DOHH2 (cell line): ENCODE results near the gene OARD1.

Experiments
- H3F3A ChIP-seq: fragments of 200-600 bp; sonication (generic), shearing (Covaris generic); 2 replicates; pipeline ENCODE4 v1.6.0; 2016; ENCODE audit warnings: antibody characterized with exemption, mild to moderate bottlenecking; ENCODE audit not compliant: control insufficient read depth, insufficient read depth
- H3K27ac ChIP-seq: fragments of 200-600 bp; sonication (generic); 2 replicates; pipeline ENCODE4 v1.5.1; 2014; ENCODE audit warnings: low read depth, mild to moderate bottlenecking, low read length, moderate library complexity
- H3K27me3 ChIP-seq: fragments of 200-600 bp; sonication (generic); 2 replicates; pipeline ENCODE4 v1.6.1; 2014; ENCODE audit warnings: mild to moderate bottlenecking, low read length, mixed read lengths; ENCODE audit not compliant: control insufficient read depth
- H3K36me3 ChIP-seq: fragments of 200-600 bp; sonication (generic); 2 replicates; pipeline ENCODE4 v1.6.1; 2014; ENCODE audit warnings: mild to moderate bottlenecking, low read length, moderate library complexity, mixed read lengths; ENCODE audit not compliant: control insufficient read depth
- H3K4me1 ChIP-seq: fragments of 200-600 bp; sonication (generic); 2 replicates; pipeline ENCODE4 v1.6.1; 2014; ENCODE audit warnings: mild to moderate bottlenecking, low read length, mixed read lengths; ENCODE audit not compliant: control insufficient read depth
- H3K4me2 ChIP-seq: fragments of 200-600 bp; sonication (generic); 2 replicates; pipeline ENCODE4 v1.6.0; 2014; ENCODE audit warnings: mild to moderate bottlenecking, low read length, moderate library complexity
- H3K4me3 ChIP-seq: fragments of 200-600 bp; sonication (generic); 2 replicates; pipeline ENCODE4 v1.5.1; 2014; ENCODE audit warnings: mild to moderate bottlenecking, low read length, mixed read lengths
- H3K79me2 ChIP-seq: fragments of 200-600 bp; sonication (generic); 2 replicates; pipeline ENCODE4 v1.6.1; 2014; ENCODE audit warnings: mild to moderate bottlenecking, low read length, mixed read lengths; ENCODE audit not compliant: control insufficient read depth
- H3K9me2 ChIP-seq: fragments of 200-600 bp; sonication (generic); replicated peaks from 2 replicates; pipeline ENCODE4 v1.6.1; 2014; ENCODE audit warnings: mild to moderate bottlenecking, low read length, mixed read lengths; ENCODE audit not compliant: control insufficient read depth
- H3K9me3 ChIP-seq: fragments of 200-600 bp; sonication (generic); 2 replicates; pipeline ENCODE4 v1.6.1; 2014; ENCODE audit warnings: antibody characterized with exemption, low read length, mixed read lengths; ENCODE audit not compliant: control insufficient read depth, insufficient read depth
- H4K20me1 ChIP-seq: fragments of 200-600 bp; sonication (generic); 2 replicates; pipeline ENCODE4 v1.6.0; 2014; ENCODE audit warnings: low read depth, mild to moderate bottlenecking, antibody characterized with exemption, low read length, moderate library complexity; ENCODE audit not compliant: control insufficient read depth, insufficient read depth
- CTCF ChIP-seq: fragments of 200-600 bp; sonication (generic); IDR thresholded peaks from one replicate; pipeline ENCODE4 v1.5.1; 2014; ENCODE audit warnings: antibody characterized with exemption, mild to moderate bottlenecking, low read depth, low read length; ENCODE audit not compliant: poor library complexity, severe bottlenecking
- EZH2phosphoT487 ChIP-seq: fragments of 200-600 bp; sonication (generic); IDR thresholded peaks from 2 replicates; pipeline ENCODE4 v1.6.1; 2017; ENCODE audit warnings: borderline replicate concordance, mild to moderate bottlenecking, antibody characterized with exemption, low read length, moderate library complexity, mixed read lengths

Gene OARD1

GRCh38 chr6:41111017-41111416, 38.9 kb upstream of the OARD1 start:
- Histone ChIP-seq H3K9me2 (no peaks in the 10 kb centered on the region), H4K20me1 (no peaks in the 10 kb centered on the region), H3K79me2 (no peaks in the 10 kb centered on the region), H3K4me3 (no peak overlapping the region), H3K9me3 (no peaks in the 10 kb centered on the region), H3K27me3 (no peaks in the 10 kb centered on the region), H3K4me2 (no peak overlapping the region), H3K36me3 (no peaks in the 10 kb centered on the region), H3K27ac (no peak overlapping the region), H3F3A (no peaks in the 10 kb centered on the region), H3K4me1 (no peaks in the 10 kb centered on the region)
- no peak for TF ChIP-seq CTCF
- no peak for TF ChIP-seq EZH2phosphoT487

GRCh38 chr6:41103847-41104246, 31.7 kb upstream of the OARD1 start:
- Histone ChIP-seq H3K36me3 (peaks cover 19% of the 10 kb centered on the region), H3K4me3 (no peak overlapping the region), H4K20me1 (no peaks in the 10 kb centered on the region), H3K79me2 (no peaks in the 10 kb centered on the region), H3K4me2 (no peak overlapping the region), H3K27me3 (no peaks in the 10 kb centered on the region), H3K9me3 (no peaks in the 10 kb centered on the region), H3K4me1 (no peaks in the 10 kb centered on the region), H3K9me2 (no peaks in the 10 kb centered on the region), H3F3A (peaks cover 2% of the 10 kb centered on the region; the same call in 1 of the 2 replicates), H3K27ac (no peak overlapping the region)
- no peak for TF ChIP-seq EZH2phosphoT487
- TF ChIP-seq CTCF: no peak

DNA sequence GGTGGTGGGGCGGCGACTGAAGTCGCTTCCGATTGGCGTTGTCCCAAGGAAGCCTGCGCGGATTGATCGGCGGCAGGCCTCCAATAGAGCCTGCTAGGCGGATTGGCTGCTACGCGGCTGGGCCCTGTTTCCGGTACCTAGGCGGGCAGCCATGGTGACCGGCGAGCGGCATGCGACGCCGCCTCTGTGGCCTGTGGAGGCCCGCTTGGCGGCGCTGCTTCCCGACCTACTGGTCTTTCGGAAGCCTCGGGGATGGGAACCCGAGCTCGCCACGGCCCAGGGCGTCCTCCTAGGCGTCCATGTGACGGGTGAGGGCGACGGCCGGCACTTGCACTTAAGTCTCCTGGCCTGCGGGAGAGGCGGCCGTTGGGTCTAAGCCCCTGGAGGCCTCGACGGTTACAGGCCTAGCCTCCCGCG, 28.7 kb upstream of the OARD1 start:
- Histone ChIP-seq H3K27me3 (no peaks in the 10 kb centered on the region), H3K9me3 (no peaks in the 10 kb centered on the region), H3K4me3 (no peak overlapping the region), H3K9me2 (no peaks in the 10 kb centered on the region), H3K4me1 (no peaks in the 10 kb centered on the region), H3K4me2 (no peak overlapping the region), H3K27ac (no peak overlapping the region), H3F3A (peaks cover 2% of the 10 kb centered on the region; the same call in 1 of the 2 replicates), H4K20me1 (no peaks in the 10 kb centered on the region), H3K79me2 (0 out of 2 replicates have a peak, but pooled peaks cover 2% of the 10 kb centered on the region), H3K36me3 (peaks cover 49% of the 10 kb centered on the region)
- no peak for TF ChIP-seq CTCF
- TF ChIP-seq EZH2phosphoT487: no peak

DNA sequence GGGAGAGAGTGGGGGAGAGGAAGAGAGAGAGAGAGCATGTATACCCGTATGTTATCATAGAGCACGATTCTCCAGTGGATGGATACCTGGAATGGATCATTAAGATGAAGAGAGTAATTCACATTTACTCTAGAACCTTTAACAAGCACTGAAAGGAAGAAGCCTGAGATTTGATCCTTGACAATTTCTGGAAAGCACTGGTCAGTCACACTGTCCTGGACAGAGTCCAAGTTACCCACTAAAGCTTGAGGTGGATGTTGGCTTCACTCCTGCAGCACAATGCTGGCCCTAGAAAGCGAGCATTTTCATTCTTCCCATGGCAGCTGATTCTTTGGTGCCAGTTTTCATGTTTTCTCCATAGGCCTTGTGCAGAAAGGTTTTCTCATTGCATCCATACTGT, 26.2 kb upstream of the OARD1 start:
- H3K4me2 ChIP-seq: no peak overlapping the region
- H4K20me1 ChIP-seq: no peaks in the 10 kb centered on the region
- H3K27ac ChIP-seq: no peak overlapping the region
- H3F3A ChIP-seq: peaks cover 2% of the 10 kb centered on the region; the same call in 1 of the 2 replicates
- H3K79me2 ChIP-seq: 0 out of 2 replicates have a peak, but pooled peaks cover 2% of the 10 kb centered on the region
- no peaks in the 10 kb centered on the region for H3K4me1 ChIP-seq
- no peaks in the 10 kb centered on the region for H3K27me3 ChIP-seq
- no peak overlapping the region for H3K4me3 ChIP-seq
- peaks cover 74% of the 10 kb centered on the region for H3K36me3 ChIP-seq
- no peaks in the 10 kb centered on the region for H3K9me3 ChIP-seq
- TF ChIP-seq CTCF (no peak), EZH2phosphoT487 (no peak)
- H3K9me2 ChIP-seq: no peaks in the 10 kb centered on the region
